Activated CD8-positive, alpha-beta memory T cell treated with anti-CD3 and anti-CD28 coated beads for 1 hour (primary cell): Measurements from ENCODE around the gene PITHD1.
"Not testable (repeated sequence)": the region's sequence is repeated elsewhere in the genome, so short reads cannot be mapped to it uniquely, and the experiment has no call there.

Source experiments
- DNase-seq, 2 donors: peaks; one replicate each; pipeline ENCODE4 v3.0.0-alpha.2; 2020; ENCODE audit warnings: low read depth in 1 of 2; ENCODE audit errors: extremely low read depth in 1 of 2

Gene PITHD1

GRCh38 chr1:23772854-23773242 is 5.4 kb upstream of the PITHD1 start:
- DNase-seq = no peak

GRCh38 chr1:23774174-23774880 is 3.9 kb upstream of the PITHD1 start:
- no peak for DNase-seq

DNA sequence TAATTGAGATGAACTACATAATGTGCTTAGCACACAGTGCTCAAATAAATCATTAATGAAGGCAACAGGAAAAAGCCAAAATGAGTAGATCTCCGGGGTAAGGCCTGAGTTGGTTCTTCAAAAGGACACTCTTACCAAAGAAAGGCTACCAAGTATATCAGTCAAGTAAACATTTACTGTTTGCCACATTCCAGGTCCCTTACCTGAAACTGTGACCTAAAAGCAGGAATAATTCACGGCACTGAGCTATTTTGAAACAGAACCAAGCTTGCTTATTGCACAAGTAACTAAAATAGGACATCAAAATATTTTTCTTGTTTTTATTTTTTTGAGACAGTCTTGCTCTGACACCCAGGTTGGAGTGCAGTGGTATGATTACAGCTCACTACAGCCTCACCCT is 2.0 kb upstream of the PITHD1 start:
- no peak for DNase-seq

DNA sequence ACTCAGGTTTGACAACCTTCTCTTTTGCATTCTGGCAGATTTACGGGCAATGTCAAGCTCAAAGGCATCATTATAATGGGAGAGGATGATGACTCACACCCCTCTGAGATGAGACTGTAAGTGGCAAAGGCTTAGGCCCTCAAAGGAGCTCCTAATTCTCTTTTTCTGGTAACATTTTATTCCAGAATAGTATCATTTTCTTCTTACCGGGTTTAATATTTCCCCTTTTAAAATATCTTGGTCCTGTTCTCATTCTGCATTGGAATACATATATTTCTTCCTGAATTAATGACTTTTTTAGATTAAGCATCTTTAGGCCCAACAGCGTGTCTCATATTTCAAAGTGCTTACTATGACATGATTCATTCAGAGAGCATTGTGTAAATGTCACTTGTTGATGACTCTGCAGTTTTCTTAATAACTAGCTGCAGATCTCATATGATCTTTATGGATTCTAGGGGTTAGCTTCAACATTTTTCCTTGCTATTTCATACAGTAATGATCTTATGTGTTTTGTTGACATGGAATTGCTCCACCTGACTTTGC is 1.7 kb downstream of the PITHD1 start:
- DNase-seq = no peak

DNA sequence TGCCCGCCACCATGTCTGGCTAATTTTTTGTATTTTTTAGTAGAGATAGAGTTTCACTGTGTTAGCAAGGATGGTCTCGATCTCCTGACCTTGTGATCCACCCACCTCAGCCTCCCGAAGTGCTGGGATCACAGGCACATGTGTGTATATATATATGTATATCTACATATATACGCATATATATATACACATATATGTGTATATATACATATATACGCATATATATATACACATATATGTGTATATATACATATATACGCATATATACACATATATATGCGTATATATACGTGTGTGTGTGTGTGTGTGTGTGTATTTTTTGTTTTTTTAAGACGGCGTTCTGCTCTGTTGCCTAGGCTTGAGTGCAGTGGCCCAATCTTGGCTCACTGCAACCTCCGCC is 4.9 kb downstream of the PITHD1 start:
- DNase-seq = not testable (repeated sequence)

- DNase-seq = no peak
Measured at GRCh38 chr1:23784846-23785245, 6.6 kb downstream of the PITHD1 start.

DNA sequence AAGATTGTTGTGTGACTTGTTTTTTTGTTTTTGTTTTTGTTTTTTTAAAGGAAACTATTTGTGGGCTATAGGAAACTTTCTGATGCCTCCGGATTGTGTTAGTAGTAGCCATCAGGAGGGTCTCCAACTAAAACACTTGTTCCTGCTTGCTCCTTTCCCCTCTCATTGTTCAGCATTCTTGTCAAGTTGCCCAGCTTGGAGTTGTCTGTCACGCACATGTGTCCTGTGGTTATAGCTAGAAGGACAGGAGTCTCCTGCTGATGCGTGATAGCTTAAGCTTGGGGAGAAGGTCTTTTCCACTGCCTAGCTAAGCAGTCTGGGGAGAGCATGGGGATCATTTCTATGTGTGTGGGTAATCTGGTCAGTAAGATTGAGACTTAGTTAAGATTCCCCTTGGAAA is 9.5 kb downstream of the PITHD1 start:
- DNase-seq = no peak

- no peak for DNase-seq
Measured at GRCh38 chr1:23788695-23789094, 10.5 kb downstream of the PITHD1 start.

- DNase-seq = peak; percentile 55 to 78
Measured at GRCh38 chr1:23790696-23791515, 12.7 kb downstream of the PITHD1 start, which contains the start of gene LYPLA2. Gene LYPLA2, plus strand, starts transcription at chr1:23791145. Its CDS starts 1,538 bp downstream, at chr1:23792683.

- no peak for DNase-seq
Measured at GRCh38 chr1:23791516-23792047, 13.4 kb downstream of the PITHD1 start.

DNA sequence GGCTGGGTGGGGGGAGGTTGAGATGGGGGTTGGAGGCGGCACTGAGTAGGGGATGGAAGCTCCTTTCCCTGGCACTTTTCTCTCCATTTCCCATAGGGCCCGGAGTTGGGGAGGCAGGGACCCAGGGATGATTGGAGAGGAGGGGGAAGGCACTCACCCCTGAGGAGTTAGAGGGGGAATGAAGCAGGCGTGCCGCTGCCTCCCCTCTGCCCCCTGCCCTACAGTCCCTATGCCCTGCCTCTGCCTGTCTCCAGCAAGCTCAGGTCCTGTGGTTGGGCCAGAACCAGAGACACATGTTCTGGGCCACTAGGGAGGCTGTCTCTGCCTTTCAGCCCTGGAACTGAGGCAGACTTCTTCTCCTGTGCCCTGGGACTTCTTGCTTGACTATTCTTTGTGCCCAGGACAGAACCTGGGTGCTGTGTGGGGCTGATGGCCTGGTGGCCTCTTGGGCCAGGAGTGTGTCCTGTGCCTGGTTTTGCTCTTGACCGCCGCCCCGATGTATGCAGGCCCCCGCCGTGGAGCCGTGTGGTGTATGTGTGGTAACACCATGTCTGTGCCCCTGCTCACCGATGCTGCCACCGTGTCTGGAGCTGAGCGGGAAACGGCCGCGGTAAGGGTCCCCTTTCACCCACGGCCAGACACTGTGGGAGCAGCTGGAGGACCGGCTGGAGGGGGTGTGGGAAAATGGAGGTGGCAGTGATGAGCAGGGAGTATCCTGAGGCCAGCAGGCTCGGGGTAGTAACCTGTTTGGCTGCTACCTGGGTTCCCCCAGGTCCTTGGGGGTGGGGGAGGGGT is 14.1 kb downstream of the PITHD1 start:
- DNase-seq = no peak

DNA sequence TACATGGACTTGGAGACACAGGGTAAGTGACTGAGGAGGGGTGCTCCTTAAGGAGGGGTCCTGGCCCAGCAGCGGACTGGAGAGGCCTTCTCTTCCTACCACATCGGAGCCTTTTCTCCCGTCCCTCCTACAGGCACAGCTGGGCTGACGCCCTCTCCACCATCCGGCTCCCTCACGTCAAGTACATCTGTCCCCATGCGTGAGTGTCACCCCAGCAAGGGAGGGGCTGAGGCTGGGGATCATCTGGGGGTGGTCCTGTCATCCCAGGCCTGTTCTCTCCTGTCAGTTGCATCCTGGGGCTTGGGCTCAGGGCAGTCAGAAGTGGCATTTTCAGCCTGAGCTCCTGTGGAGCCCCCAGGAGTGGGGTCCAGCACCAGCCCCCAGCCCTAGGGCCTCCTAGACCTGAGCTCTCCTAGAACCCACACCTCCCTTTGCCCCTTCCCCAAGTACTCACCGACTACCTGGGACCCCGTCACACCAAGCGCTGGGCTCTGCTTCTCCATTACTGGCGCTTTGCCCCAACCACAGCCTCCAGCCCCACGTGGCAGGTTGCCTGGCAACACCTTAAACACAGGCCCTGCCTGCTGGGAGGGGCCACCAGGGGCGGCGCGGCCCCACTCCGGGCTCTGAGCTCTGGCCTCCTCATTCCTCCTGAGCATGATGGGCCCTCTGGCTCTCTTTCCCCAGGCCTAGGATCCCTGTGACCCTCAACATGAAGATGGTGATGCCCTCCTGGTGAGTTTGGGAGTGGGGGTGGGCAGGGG is 15.0 kb downstream of the PITHD1 start:
- no peak for DNase-seq

DNA sequence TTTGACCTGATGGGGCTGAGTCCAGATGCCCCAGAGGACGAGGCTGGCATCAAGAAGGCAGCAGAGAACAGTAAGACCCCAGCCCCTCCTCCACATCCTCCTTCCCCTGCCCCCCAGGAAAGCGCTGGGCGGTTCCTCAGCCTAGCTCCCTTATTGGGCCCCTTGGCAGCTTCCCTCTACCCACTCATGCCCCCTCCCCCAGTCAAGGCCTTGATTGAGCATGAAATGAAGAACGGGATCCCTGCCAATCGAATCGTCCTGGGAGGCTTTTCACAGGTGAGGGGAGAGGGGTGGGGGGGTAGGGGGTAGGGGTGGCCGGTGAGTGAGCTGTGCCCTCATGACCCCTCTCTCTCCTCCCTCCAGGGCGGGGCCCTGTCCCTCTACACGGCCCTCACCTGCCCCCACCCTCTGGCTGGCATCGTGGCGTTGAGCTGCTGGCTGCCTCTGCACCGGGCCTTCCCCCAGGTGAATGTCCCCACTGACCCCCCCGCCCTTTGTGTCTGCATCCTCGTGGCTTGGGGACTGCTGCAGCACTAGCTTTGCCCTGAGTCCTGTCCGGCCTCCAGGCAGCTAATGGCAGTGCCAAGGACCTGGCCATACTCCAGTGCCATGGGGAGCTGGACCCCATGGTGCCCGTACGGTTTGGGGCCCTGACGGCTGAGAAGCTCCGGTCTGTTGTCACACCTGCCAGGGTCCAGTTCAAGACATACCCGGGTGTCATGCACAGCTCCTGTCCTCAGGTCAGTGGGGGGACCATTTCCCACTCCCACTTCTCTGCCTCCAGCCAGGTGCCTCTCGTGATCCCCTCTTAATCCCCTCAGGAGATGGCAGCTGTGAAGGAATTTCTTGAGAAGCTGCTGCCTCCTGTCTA is 15.9 kb downstream of the PITHD1 start:
- DNase-seq = no peak

GRCh38 chr1:23794732-23795182 is 16.5 kb downstream of the PITHD1 start:
- DNase-seq = not testable (repeated sequence)

GRCh38 chr1:23795676-23796465 is 17.7 kb downstream of the PITHD1 start:
- no peak for DNase-seq

DNA sequence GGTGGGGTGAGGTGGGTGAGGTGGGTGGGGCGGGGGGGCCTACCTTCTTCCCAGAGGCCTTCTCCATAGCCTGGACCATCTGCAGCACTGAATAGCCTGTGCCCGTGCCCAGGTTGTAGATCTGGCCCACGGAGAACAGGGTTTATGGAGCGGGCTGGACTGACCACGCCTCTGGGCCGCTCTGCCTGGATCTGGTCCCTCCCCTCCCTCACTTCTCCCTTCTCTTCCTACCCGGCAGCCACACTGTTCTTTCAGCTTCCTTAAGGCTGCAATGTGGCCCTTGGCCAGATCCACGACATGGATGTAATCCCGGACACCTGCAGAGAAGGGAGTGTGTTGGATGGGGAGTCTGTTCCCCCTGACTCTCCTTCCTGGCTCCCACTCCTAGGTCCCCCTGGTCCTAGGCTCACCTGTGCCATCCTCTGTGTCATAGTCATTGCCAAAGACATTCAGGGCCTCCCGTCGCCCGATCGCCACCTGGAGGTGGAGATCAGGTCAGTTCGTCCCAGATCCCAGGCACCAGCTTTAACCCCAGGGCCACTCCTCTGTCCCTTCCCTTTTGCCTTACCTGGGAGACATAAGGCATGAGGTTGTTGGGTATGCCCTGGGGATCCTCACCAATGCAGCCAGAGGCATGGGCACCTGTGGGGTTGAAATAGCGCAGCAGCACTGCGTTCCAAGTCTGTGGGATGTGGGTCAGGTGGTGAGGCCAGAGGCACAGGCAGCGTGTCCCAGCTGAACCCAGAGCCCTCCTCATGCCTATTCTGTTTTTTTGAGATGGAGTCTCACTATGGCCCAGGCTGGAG is 18.5 kb downstream of the PITHD1 start:
- DNase-seq = no peak
